Fibroblast of pulmonary artery (primary cell): Measurements from ENCODE around the gene NFE2.
A peak's percentile ranks its signal among the peaks of the same experiment; 100 is the strongest.
"Not testable (repeated sequence)": the region's sequence is repeated elsewhere in the genome, so short reads cannot be mapped to it uniquely, and the experiment has no call there.

Experiments
- DNase-seq: peaks from one replicate; pipeline ENCODE4 v3.0.0-alpha.2; 2010; ENCODE audit warnings: low read depth
- H3K4me3 ChIP-seq: replicated peaks from 2 replicates; pipeline ENCODE4 v1.5.1; 2011; ENCODE audit warnings: low read depth, mild to moderate bottlenecking, control low read depth, low read length, moderate library complexity
- CTCF ChIP-seq: IDR thresholded peaks from 2 replicates; pipeline ENCODE4 v1.5.1; 2011; ENCODE audit warnings: mild to moderate bottlenecking, control low read depth, low read length, inconsistent platforms; ENCODE audit errors: missing control alignments

The NFE2 gene

GRCh38 chr12:54328595-54329337 lies 28.0 kb upstream of the NFE2 start:
- no peak for DNase-seq
- no peak for TF ChIP-seq CTCF

GRCh38 chr12:54325442-54326109 lies 24.8 kb upstream of the NFE2 start:
- peak overlapping the region; percentile 84 for H3K4me3 ChIP-seq
- DNase-seq: peak; percentile 20

More at GRCh38 chr12:54328595-54329337, 28.0 kb upstream of the NFE2 start:
- no peak overlapping the region for H3K4me3 ChIP-seq

GRCh38 chr12:54324617-54325441 lies 24.0 kb upstream of the NFE2 start, which contains the start of gene COPZ1:
Gene COPZ1 (plus strand): TSS chr12:54325131. CDS start chr12:54325164, 33 bp downstream.
- peak within 1 kb of the TSS; percentile 84 for H3K4me3 ChIP-seq
- TF ChIP-seq CTCF: peak; percentile 74
- peak; percentile 100 for DNase-seq

GRCh38 chr12:54321363-54321762 lies 20.5 kb upstream of the NFE2 start:
- H3K4me3 ChIP-seq: no peak overlapping the region
- DNase-seq: no peak
- TF ChIP-seq CTCF: no peak

GRCh38 chr12:54312309-54312708 lies 11.5 kb upstream of the NFE2 start:
- DNase-seq, H3K4me3 ChIP-seq: not testable (repeated sequence)

GRCh38 chr12:54311051-54311450 lies 10.2 kb upstream of the NFE2 start:
- no peak for DNase-seq
- TF ChIP-seq CTCF: no peak
- no peak overlapping the region for H3K4me3 ChIP-seq

- no peak for TF ChIP-seq CTCF
- H3K4me3 ChIP-seq: no peak overlapping the region
Measured at GRCh38 chr12:54306925-54307741, 6.3 kb upstream of the NFE2 start.

More at GRCh38 chr12:54306925-54307741, 6.3 kb upstream of the NFE2 start:
- peak; percentile 82 for DNase-seq
